HG03064 (cell line): Measurements from ENCODE around the gene RFK.
"Not testable (repeated sequence)": the region's sequence is repeated elsewhere in the genome, so short reads cannot be mapped to it uniquely, and the experiment has no call there.

Experiments used
- ATAC-seq: cut with Tn5 transposase; IDR thresholded peaks from one replicate; pipeline ENCODE4 v1.9.1; 2021; ENCODE audit warnings: low read depth; ENCODE audit not compliant: unreplicated experiment

RFK gene

GRCh38 chr9:76373173-76373783 is 20.9 kb downstream of the RFK start:
- no peak for ATAC-seq

- ATAC-seq = no peak
Observed at GRCh38 chr9:76372336-76372735, 21.9 kb downstream of the RFK start.

- no peak for ATAC-seq
Observed at GRCh38 chr9:76371901-76372300, 22.3 kb downstream of the RFK start.

DNA sequence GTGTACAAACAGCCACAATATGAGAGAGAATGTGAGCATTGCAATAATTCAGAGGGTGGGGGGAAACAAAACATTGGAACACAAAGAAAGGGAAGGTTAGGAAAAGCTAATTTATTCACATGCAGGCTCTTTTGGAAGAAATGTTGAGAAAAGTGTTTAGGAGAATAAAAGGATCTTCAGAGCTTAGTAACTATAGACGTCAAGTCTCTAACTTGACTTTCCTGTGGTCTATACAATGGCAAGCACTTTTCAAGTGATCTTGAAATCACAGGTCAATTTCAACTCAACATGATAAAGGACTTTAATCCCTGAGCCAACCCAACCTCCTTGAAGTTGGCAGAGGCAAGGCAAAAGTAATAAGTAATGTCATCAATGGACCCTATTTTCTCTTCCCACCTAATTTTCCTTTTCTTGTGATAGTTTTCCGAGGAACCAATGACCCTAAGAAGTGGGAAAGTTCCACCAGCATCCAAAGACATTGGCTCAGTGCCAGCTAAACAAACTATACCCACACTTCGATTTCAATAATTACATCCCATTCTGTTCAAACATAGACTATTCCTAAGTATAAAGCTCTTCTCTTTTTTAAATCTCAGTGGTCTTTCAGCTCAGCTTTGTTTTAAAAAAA is 23.7 kb downstream of the RFK start:
- ATAC-seq = no peak

DNA sequence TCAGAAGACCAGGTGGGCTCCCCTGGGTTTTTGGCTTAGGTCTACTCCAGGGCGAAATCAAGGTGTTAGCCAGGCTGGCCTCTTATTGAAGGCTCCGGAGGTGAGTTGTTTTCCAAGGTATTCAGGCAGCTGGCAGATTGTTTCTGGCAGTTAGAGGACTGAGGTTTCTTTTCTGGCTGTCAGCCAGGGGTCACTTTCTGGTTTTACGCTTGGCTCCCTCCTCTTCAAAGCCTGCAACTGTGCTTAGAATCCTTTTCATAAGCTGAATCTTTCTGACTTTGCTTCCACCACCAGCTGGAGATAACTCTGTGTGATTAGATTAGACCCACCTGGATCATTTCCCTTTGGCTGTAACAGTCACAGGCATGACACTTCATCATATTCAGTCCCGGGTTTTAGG is 24.6 kb downstream of the RFK start:
- ATAC-seq = no peak

DNA sequence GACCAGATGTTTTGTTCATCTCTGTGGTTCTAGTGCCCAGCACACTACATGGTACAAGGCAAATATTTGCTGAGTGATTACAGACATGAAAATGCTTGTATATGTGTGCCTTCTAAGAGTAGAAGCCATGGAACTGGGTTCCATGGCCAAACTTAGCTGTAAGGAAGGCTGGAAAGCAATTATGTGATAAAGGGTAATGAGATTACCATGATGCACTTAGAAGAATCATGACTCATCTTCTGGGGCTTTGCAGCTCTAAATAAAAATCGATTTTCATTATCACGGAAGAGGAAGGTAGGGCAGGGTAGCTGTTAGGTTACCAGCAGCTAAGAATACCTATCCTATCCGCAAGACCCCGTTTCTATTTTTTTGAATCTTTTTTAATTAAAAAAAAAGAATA is 28.0 kb downstream of the RFK start:
- no peak for ATAC-seq

GRCh38 chr9:76365028-76365427 is 29.2 kb downstream of the RFK start:
- no peak for ATAC-seq

DNA sequence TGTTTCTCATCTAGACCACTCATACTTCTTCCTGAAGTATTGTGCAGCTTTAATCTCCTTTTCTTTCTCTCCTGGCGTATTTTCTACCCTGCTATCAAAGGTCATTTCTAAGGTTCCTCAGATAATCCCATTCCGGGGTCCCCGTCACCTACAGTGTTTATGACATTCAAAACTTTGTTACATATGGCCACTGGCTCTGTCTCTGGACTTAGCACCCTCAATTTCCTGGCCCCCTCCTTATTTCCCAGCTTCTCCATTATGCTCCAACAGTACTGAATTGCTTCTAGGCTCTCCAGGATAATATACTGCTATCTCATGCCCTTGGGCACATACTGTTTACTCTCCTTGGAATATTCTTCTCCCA is 31.2 kb downstream of the RFK start:
- ATAC-seq = no peak

GRCh38 chr9:76362332-76363031 is 31.7 kb downstream of the RFK start:
- ATAC-seq = not testable (repeated sequence)

DNA sequence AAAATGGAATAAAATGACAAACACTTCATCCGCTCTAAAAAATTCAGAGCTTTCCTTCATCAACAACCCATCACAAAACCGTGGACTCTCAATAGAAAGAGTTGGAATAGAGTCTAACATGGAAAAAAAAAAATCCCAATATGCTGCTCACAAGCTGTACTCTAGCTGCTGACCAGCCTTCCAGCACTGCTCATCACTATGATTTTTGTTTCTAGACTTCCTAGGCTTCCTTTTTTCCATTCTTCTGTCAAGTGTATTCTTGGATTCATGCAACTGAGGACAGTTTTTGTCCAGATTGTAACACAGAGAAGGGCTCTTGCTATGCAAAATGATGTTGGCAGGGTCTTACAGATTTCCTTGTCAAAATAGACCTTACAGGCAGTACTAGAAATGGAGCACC is 34.5 kb downstream of the RFK start:
- ATAC-seq = no peak

GRCh38 chr9:76359365-76359764 is 34.9 kb downstream of the RFK start:
- no peak for ATAC-seq

DNA sequence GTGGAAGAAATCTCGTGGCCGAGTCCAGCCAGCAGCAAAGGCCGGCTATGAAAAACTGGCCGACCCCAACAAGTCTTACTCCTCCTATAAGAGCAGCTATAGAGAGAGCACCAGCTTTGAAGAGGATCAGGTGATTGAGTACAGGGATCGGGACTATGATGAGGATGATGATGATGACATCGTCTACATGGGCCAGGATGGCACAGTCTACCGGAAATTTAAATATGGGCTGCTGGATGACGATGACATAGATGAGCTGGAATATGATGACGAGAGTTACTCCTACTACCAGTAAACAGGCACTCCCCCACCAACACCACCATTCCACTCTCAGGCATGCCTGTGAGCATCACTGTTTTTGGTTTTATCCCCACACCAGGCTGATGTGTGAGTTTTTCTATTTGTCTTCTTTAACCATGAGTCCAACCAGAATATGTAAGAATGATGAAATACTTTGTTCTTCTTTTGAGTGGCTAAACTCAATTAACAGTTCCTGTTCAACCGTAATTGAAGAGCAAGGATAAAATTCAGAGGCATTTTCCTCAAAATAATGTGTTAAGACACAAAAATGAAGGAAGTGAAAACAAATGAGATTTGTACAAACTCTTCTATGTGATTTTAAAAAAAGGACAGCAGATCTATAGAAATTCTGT is 35.5 kb downstream of the RFK start:
- no peak for ATAC-seq

DNA sequence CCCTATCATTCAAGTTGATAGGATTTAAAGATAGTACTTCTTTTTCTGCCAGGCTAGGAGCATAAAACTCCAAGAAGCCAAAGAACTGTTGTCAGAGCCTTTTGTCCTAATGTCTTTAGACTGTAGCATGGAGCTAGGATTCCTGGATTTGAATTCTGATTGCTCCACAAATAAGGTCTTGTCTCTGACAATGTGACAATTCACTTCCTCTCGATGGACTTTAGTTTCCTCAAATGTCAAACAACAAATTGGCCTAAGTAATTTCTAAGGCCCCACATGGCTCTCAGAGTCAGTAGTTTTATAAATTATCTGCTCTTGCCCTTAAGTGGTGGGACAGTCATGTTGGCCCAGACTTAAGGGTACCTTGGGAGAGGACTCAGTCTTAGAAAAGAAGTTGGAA is 36.7 kb downstream of the RFK start:
- no peak for ATAC-seq

GRCh38 chr9:76355886-76356285 is 38.3 kb downstream of the RFK start:
- ATAC-seq = no peak

- no peak for ATAC-seq
Observed at GRCh38 chr9:76354221-76354620, 40.0 kb downstream of the RFK start.

DNA sequence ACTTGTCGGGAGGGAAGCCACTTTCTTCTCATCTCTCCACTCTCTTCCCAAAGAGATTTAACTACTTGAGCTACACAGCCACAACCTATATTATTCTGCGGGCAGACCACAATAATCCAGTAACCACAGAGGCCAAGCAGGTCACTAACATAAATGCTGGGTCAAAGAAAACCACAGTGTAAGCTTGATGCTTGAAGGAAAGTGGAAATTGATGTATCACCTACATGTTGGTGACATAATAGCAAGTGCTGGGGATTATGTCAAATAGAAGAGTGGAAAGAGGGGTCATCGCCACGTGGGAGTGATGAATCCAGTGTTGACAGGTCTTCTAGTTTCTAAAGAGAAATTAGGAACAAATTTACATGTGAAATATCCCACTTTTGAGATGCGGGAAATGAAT is 40.9 kb downstream of the RFK start:
- ATAC-seq = no peak

GRCh38 chr9:76352026-76352620 is 42.1 kb downstream of the RFK start:
- ATAC-seq = no peak

- no peak for ATAC-seq
Observed at GRCh38 chr9:76351006-76351405, 43.2 kb downstream of the RFK start.

GRCh38 chr9:76349865-76350264 is 44.4 kb downstream of the RFK start:
- ATAC-seq = no peak

GRCh38 chr9:76342858-76343257 is 51.4 kb downstream of the RFK start:
- no peak for ATAC-seq

- ATAC-seq = no peak
Observed at GRCh38 chr9:76342201-76342600, 52.0 kb downstream of the RFK start.
